ENCODE measurements around the gene EPC1.
"Not testable (repeated sequence)": the region's sequence is repeated elsewhere in the genome, so short reads cannot be mapped to it uniquely, and the experiment has no call there.

Gene EPC1

GRCh38 chr10:32346551-32347362 is at the start of gene EPC1:
Gene EPC1, minus strand, starts transcription at chr10:32347158. Its CDS starts 243 bp downstream, at chr10:32346915.
- DNase-seq, result peak; percentile 82

GRCh38 chr10:32393911-32394310 is 47.0 kb upstream of the EPC1 start:
- DNase-seq, result no peak

- DNase-seq, result not testable (repeated sequence)
Observed at GRCh38 chr10:32392284-32392683, 45.3 kb upstream of the EPC1 start.

GRCh38 chr10:32390193-32390592 is 43.2 kb upstream of the EPC1 start:
- no peak for DNase-seq

- DNase-seq, result no peak
Observed at GRCh38 chr10:32388258-32389027, 41.5 kb upstream of the EPC1 start.

GRCh38 chr10:32386623-32387260 is 39.8 kb upstream of the EPC1 start:
- no peak for DNase-seq

- DNase-seq, result no peak
Observed at GRCh38 chr10:32384171-32384570, 37.2 kb upstream of the EPC1 start.

GRCh38 chr10:32381165-32381564 is 34.2 kb upstream of the EPC1 start:
- no peak for DNase-seq

- no peak for DNase-seq
Observed at GRCh38 chr10:32379950-32380551, 33.1 kb upstream of the EPC1 start.

- DNase-seq, result peak; percentile 94
Observed at GRCh38 chr10:32379318-32379949, 32.5 kb upstream of the EPC1 start.

- peak; percentile 88 for DNase-seq
Observed at GRCh38 chr10:32378363-32379317, 31.7 kb upstream of the EPC1 start.

- peak; percentile 79 for DNase-seq
Observed at GRCh38 chr10:32377458-32378259, 30.7 kb upstream of the EPC1 start.

GRCh38 chr10:32376771-32377170 is 29.8 kb upstream of the EPC1 start:
- peak; percentile 9 for DNase-seq

- DNase-seq, result peak; percentile 7
Observed at GRCh38 chr10:32376097-32376496, 29.1 kb upstream of the EPC1 start.

- DNase-seq, result no peak
Observed at GRCh38 chr10:32375631-32376030, 28.7 kb upstream of the EPC1 start.

GRCh38 chr10:32374605-32375004 is 27.6 kb upstream of the EPC1 start:
- no peak for DNase-seq

GRCh38 chr10:32373496-32373895 is 26.5 kb upstream of the EPC1 start:
- no peak for DNase-seq

GRCh38 chr10:32373031-32373430 is 26.1 kb upstream of the EPC1 start:
- DNase-seq, result no peak

GRCh38 chr10:32372000-32372875 is 25.3 kb upstream of the EPC1 start:
- DNase-seq, result no peak

- no peak for DNase-seq
Observed at GRCh38 chr10:32371101-32371500, 24.1 kb upstream of the EPC1 start.

Measured in NCI-H1092 treated with DMSO at 0.1 percent for 48 hours (cell line).